AG04450 (cell line): ENCODE measurements around the gene TMEM151B. TPM values are rescaled to one million over a fixed set of nuclear protein-coding genes. Genes with fewer than 3 reads are reported as not detected.

Experiments used
- CTCF ChIA-PET: fragments of 300-600, 350-600 bp; formaldehyde crosslinking; extraction: SDS; loops from one replicate; lab custom pipeline; 2022; ENCODE audit warnings: antibody characterized with exemption, inconsistent platforms; lab: Charles Lee
- POLR2A ChIA-PET: fragments of 350-600 bp; formaldehyde crosslinking; extraction: SDS; loops from one replicate; lab custom pipeline; 2021; ENCODE audit warnings: antibody characterized with exemption, inconsistent platforms; lab: Yijun Ruan, JAX
- DNase-seq: peaks from one replicate; pipeline ENCODE4 v3.0.0-alpha.2; 2011; ENCODE audit warnings: low read depth, low spot score
- H3K27ac ChIP-seq: one replicate; pipeline ENCODE4 v1.5.1; 2012; ENCODE audit warnings: low read depth, low read length, control low read depth
- H3K27me3 ChIP-seq: one replicate; pipeline ENCODE4 v1.6.0; 2012; ENCODE audit warnings: low read length; ENCODE audit not compliant: control insufficient read depth, insufficient read depth
- H3K4me3 ChIP-seq: 2 replicates; pipeline ENCODE4 v1.5.1; 2011; ENCODE audit warnings: mild to moderate bottlenecking, low read depth, low read length, control low read depth
- H3K9me3 ChIP-seq: 2 replicates; pipeline ENCODE4 v1.5.1; 2012; ENCODE audit warnings: low read length; ENCODE audit not compliant: control insufficient read depth, insufficient read depth
- CTCF ChIP-seq: IDR thresholded peaks from 2 replicates; pipeline ENCODE4 v1.5.1; 2011; ENCODE audit warnings: low read depth, low read length, control low read depth, inconsistent platforms
- polyA plus RNA-seq: library from polyadenylated mRNA; depleted of rRNA; stranded (reverse); fragments of >200 nt; gene quantifications from 2 replicates; pipeline ENCODE4 v1.2.3, GENCODE V29; 2011

The TMEM151B gene
- polyA plus RNA-seq, 1 experiment = not detected

- Histone ChIP-seq H3K27ac (no peak overlapping the region), H3K9me3 (peaks cover 5% of the 10 kb centered on the region; the same call in 1 of the 2 replicates), H3K27me3 (peaks cover 59% of the 10 kb centered on the region), H3K4me3 (no peak overlapping the region)
- ChIA-PET POLR2A (no interaction called here), CTCF (interaction anchor here (1.1 kb wide), 1 partner anchor 60 kb away, joined by 3 read pairs; no protein-coding TSS in a partner anchor)
- no peak for TF ChIP-seq CTCF
- DNase-seq = no peak
Measured at GRCh38 chr6:44278315-44278714, 8.1 kb downstream of the TMEM151B start.

GRCh38 chr6:44278774-44279697 is 8.8 kb downstream of the TMEM151B start:
- H3K27me3 ChIP-seq = peaks cover 55% of the 10 kb centered on the region
- H3K27ac ChIP-seq = no peak overlapping the region
- H3K4me3 ChIP-seq = no peak overlapping the region
- no peak for DNase-seq
- POLR2A ChIA-PET = no interaction called here
- CTCF ChIA-PET = no interaction called here
- peaks cover 5% of the 10 kb centered on the region; the same call in 1 of the 2 replicates for H3K9me3 ChIP-seq
- no peak for TF ChIP-seq CTCF

GRCh38 chr6:44284121-44284520 is 13.9 kb downstream of the TMEM151B start:
- CTCF ChIA-PET = interaction anchor here (1.1 kb wide), 1 partner anchor 17 kb away, joined by 3 read pairs; no protein-coding TSS in a partner anchor
- Histone ChIP-seq H3K27ac (no peak overlapping the region), H3K4me3 (no peak overlapping the region), H3K9me3 (no peaks in the 10 kb centered on the region; the same call in 1 of the 2 replicates), H3K27me3 (peaks cover 29% of the 10 kb centered on the region)
- no peak for TF ChIP-seq CTCF
- POLR2A ChIA-PET = no interaction called here
- DNase-seq = no peak

- Histone ChIP-seq H3K9me3 (no peaks in the 10 kb centered on the region; the same call in 1 of the 2 replicates), H3K27me3 (peaks cover 29% of the 10 kb centered on the region), H3K4me3 (no peak overlapping the region), H3K27ac (no peak overlapping the region)
- no peak for TF ChIP-seq CTCF
- no peak for DNase-seq
- CTCF ChIA-PET = interaction anchor here (0.9 kb wide), 1 partner anchor 28 kb away, joined by 3 read pairs; the partner anchor contains the start of gene AARS2
- POLR2A ChIA-PET = interaction anchor here (0.7 to 0.8 kb wide), 2 partner anchors 11 to 38 kb away, joined by 3 to 8 read pairs; partner anchors contain the start of gene HSP90AB1
Measured at GRCh38 chr6:44284867-44285266, 14.6 kb downstream of the TMEM151B start.
